Esophagus mucosa (tissue), 1 donor: ENCODE data around the gene FAM193A. TPM values are rescaled to one million over a fixed set of nuclear protein-coding genes. Genes with fewer than 3 reads are reported as not detected.
"Not testable (repeated sequence)": the region's sequence is repeated elsewhere in the genome, so short reads cannot be mapped to it uniquely, and the experiment has no call there.

Experiments used
- ATAC-seq: fragments of 200-7000 bp; cut with Tn5 transposase; one replicate; pipeline ENCODE4 v1.9.1; 2020
- total RNA-seq: library from RNA; stranded (reverse); gene quantifications from one replicate; pipeline ENCODE4 v1.2.4, GENCODE V29; 2023
- donor health status: DM: yes; HTN: yes; CAD: no.

Gene FAM193A
- total RNA-seq, 1 donor from 2014 or later = 12.0 TPM

DNA sequence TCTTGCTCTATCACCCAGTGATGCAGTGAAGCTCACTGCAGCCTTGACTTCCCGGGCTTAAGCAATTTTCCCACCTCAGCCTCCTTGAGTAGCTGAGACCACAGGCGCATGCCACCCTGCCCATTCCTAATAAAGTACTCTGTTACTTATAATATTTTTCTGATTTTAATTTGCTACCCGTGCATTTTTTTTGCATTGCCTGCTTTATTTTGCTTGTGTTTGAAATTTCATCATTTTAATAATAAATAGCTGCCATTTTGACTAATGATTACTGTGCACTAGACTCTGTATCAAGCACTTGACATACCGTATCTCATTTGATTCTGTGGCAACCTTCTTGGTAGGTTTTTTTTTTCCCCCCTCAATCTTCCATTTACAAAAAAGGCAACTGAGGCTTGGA, 41.7 kb downstream of the FAM193A start:
- ATAC-seq = no peak

GRCh38 chr4:2579910-2580309, 43.5 kb downstream of the FAM193A start:
- ATAC-seq = no peak

GRCh38 chr4:2583092-2583491, 46.6 kb downstream of the FAM193A start:
- ATAC-seq = no peak

GRCh38 chr4:2583517-2583916, 47.1 kb downstream of the FAM193A start:
- peak; percentile 90 for ATAC-seq

GRCh38 chr4:2586502-2586901, 50.1 kb downstream of the FAM193A start:
- no peak for ATAC-seq

DNA sequence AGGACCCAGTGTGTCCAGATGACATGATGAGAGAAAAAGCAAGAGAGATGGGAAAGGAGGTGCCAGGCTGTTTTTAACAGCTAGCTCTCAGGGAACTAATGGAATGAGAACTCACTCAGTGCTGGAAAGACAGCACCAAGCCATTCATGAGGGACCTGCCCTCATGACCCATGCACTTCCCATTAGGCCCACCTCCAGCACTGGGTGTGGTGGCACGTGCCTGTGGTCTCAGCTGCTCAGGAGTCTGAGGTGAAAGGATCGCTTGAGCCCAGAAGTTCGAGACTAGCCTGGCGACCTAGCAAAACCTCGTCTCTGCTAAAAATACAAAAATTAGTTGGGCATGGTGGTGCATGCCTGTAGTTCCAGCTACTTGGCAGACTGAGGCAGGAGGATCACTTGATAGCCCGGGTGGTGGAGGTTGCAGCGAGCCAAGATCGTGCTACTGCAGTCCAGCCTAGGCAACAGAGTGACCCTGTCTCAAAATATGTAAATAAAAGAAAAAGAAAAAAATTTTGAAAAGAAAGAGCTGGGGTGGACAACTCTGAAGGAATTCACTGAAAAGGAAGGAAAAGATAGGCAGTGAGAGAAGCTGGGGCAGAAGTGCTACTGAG, 50.9 kb downstream of the FAM193A start:
- no peak for ATAC-seq

DNA sequence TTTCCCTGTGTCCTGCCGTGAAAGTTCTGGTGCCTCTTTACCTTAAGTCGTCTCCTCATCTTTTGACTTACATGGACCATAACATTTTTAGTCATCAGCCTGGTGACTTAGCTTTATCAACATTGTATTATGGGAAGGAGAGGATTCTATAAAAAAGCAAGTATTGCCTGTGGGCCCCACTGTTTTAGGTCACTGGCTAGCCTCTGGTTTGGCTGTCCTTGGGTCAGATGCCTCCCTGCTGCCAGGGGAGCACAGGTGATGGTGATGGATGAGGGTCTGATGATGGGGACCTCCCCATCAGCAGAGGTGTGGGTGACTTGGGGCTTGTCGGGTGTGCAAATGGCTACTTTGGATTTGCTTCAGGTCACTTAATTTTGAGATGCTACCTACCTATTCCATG, 51.8 kb downstream of the FAM193A start:
- ATAC-seq = no peak

GRCh38 chr4:2591189-2591588, 54.7 kb downstream of the FAM193A start:
- ATAC-seq = no peak

DNA sequence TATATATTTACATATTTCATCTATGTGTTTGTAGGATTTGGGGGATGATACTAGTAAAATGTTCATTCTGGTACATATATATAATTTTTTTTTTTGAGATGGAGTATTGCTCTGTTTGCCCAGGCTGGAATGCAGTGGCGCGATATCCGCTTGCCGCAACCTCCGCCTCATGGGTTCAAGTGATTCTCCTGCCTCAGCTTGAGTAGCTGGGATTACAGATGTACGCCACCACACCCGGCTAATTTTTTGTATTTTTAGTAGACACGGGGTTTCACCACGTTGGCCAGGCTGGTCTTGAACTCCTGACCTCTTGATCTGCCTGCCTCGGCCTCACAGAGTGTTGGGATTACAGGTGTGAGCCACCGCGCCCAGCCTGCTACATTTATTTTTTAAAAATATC, 55.6 kb downstream of the FAM193A start:
- ATAC-seq = not testable (repeated sequence)

GRCh38 chr4:2592572-2592971, 56.1 kb downstream of the FAM193A start:
- ATAC-seq = no peak

GRCh38 chr4:2593003-2593402, 56.6 kb downstream of the FAM193A start:
- ATAC-seq = no peak

GRCh38 chr4:2595436-2595835, 59.0 kb downstream of the FAM193A start:
- no peak for ATAC-seq

- peak; percentile 44 for ATAC-seq
Measured at GRCh38 chr4:2595952-2596552, 59.6 kb downstream of the FAM193A start.

DNA sequence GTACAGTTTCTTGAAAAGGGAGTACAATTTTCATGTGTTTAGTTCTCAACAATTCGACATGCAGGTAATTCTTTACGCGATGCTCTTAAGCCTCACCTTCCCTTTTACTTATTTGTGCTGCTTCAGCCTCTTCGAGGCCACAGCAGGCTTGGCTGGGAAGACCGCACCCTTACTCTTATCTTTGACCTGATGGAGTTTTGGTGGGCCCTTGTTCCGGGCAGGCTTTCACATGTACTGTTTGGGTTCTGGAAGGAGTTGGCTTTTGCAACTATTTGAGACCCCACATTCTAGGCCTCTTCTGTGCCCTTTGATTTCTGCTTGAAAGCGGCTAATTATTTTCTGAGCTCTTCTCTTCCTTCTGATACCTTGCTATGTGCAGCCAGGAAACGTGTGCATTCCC, 60.2 kb downstream of the FAM193A start:
- no peak for ATAC-seq

- peak; percentile 63 for ATAC-seq
Measured at GRCh38 chr4:2598511-2599303, 62.3 kb downstream of the FAM193A start.

GRCh38 chr4:2599304-2599654, 62.8 kb downstream of the FAM193A start:
- ATAC-seq = no peak

- ATAC-seq = no peak
Measured at GRCh38 chr4:2600878-2601277, 64.4 kb downstream of the FAM193A start.

DNA sequence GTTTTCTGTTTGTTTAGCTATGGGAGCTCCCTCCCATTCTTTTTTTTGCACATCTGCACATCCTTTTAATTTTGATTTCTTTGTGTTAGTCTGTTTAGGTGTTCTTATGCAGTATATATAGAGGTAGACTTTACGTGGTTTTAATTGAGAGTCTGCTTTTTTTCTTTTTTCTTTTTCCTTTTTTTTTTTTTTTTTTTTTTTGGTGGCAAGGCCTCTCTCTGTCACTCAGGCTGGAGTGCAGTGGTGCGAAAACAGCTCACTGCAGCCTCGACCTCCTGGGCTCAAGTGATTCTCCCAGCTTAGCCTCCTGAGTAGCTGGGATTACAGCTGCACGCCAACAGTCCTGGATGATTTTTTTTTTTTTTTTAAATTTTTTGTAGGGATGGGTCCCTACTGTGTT, 68.2 kb downstream of the FAM193A start:
- ATAC-seq = no peak

DNA sequence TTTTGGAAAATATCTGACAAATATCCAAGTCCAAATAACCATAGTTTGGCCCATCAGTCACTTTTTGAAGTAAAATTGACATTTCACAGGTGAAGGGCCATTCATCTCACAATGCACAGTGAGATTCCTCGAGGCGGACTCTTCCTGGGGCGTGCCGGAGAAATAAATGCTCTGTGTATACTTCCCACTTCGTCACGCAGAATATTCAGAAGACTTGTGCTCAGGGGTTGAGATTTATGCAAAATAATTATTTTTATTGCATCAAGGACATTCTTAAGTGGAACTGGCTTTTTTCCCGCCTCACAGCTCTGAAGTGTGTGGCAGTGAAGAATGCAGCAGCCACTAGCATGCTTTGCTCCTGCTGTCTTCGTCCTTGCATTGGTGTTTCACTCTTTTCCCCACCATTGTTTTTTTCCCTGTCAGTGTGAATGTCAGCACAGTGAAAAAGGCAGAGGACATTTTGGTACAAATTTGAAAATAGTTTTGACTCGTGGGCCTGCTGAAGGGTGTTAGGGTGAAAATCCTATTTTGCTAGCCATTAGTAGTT, 70.6 kb downstream of the FAM193A start:
- ATAC-seq = no peak

GRCh38 chr4:2607822-2608221, 71.4 kb downstream of the FAM193A start:
- no peak for ATAC-seq

DNA sequence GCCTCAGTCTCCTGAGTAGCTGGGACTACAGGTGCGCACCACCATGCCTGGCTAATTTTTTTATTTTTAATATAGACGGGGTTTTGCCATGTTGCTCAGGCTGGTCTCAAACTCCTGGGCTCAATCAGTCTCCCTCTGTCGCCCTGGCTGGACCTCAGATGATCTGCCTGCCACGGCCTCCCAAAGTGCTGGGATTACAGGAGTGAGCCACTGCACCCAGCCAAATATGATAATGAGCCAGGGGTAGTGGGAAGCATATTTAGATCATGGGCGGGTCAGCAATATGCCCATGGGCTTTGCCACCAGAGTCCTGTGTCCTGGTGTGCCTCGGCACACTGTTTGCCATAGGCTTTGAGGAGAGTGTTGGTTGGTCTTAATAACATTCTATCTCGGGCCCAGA, 71.8 kb downstream of the FAM193A start:
- no peak for ATAC-seq

DNA sequence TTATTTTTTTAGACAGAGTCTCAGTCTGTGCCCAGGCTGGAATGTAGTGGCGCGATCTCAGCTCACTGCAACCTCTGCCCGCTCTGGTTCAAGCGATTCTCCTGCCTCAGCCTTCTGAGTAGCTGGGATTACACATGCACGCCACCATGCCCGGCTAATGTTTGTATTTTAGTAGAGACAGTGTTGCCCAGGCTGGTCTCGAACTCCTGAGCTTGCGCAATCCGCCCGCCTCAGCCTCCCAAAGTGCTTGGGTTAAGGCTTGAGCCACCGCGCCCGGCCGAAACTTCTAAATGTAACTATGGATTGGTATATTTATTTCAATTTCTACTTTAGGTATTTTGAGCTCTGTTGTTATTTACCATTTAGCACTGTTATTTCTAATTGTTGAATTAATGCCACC, 79.4 kb downstream of the FAM193A start:
- no peak for ATAC-seq

GRCh38 chr4:2617955-2618354, 81.5 kb downstream of the FAM193A start:
- no peak for ATAC-seq

GRCh38 chr4:2618729-2619128, 82.3 kb downstream of the FAM193A start:
- not testable (repeated sequence) for ATAC-seq
